Measurements from ENCODE around the gene TTLL8. TPM values are rescaled to one million over a fixed set of nuclear protein-coding genes. Genes with fewer than 3 reads are reported as not detected.

Gene TTLL8
- total RNA-seq, 1 experiment from 2014 or later: not detected

- H3K4me3 Mint-ChIP-seq: no peak overlapping the region
- H3K9me3 Mint-ChIP-seq: peaks cover 8% of the 10 kb centered on the region; the same call in 1 of the 2 replicates
- H3K27me3 Mint-ChIP-seq (ENCODE audit: low read depth): no peaks in the 10 kb centered on the region
- H3K27ac Mint-ChIP-seq: no peak overlapping the region
- no peaks in the 10 kb centered on the region for H3K4me1 Mint-ChIP-seq
- no peaks in the 10 kb centered on the region for H3K36me3 Mint-ChIP-seq
- ATAC-seq: no peak
- POLR2A ChIA-PET: no interaction called here
- CTCF ChIA-PET: no interaction called here
- TF ChIP-seq ZNF423 (CRISPR knock-in tag; IDR thresholded peaks at IDR 0.05) (no peak), CREB1 (CRISPR knock-in tag; IDR thresholded peaks at IDR 0.05) (no peak), KAT7 (CRISPR knock-in tag; IDR thresholded peaks at IDR 0.05; ENCODE audit: borderline replicate concordance) (no peak), RORB (CRISPR knock-in tag; IDR thresholded peaks at IDR 0.05) (no peak), OVOL2 (CRISPR knock-in tag; IDR thresholded peaks at IDR 0.05; ENCODE audit: borderline replicate concordance) (no peak), E2F4 (CRISPR knock-in tag; IDR thresholded peaks at IDR 0.05; ENCODE audit: borderline replicate concordance, low read depth) (no peak), STAT6 (CRISPR knock-in tag; conservative IDR thresholded peaks at IDR 0.05; ENCODE audit: low read depth) (no peak)
- no peak for DNase-seq (ENCODE audit: low spot score)
Observed at GRCh38 chr22:50048061-50048765, 9.9 kb downstream of the TTLL8 start.

- TF ChIP-seq ESRRA (CRISPR knock-in tag; IDR thresholded peaks at IDR 0.05; ENCODE audit: borderline replicate concordance) (no peak), NFYB (CRISPR knock-in tag; conservative IDR thresholded peaks at IDR 0.05; ENCODE audit: low read depth) (no peak), ERG (CRISPR knock-in tag; IDR thresholded peaks at IDR 0.05) (no peak), ATF1 (CRISPR knock-in tag; IDR thresholded peaks at IDR 0.05) (no peak), ZNF219 (CRISPR knock-in tag; IDR thresholded peaks at IDR 0.05; ENCODE audit: borderline replicate concordance) (no peak), SP1 (CRISPR knock-in tag; conservative IDR thresholded peaks at IDR 0.05) (no peak), CREB1 (CRISPR knock-in tag; IDR thresholded peaks at IDR 0.05) (no peak), HMGA2 (CRISPR knock-in tag; IDR thresholded peaks at IDR 0.05) (no peak), CREM (CRISPR knock-in tag; IDR thresholded peaks at IDR 0.05) (no peak), ZNF317 (CRISPR knock-in tag; IDR thresholded peaks at IDR 0.05; ENCODE audit: borderline replicate concordance, low read depth) (no peak), MXD4 (CRISPR knock-in tag; IDR thresholded peaks at IDR 0.05; ENCODE audit: borderline replicate concordance) (no peak), EMX1 (CRISPR knock-in tag; IDR thresholded peaks at IDR 0.05) (no peak), FOXK1 (CRISPR knock-in tag; IDR thresholded peaks at IDR 0.05) (no peak), USF1 (CRISPR knock-in tag; IDR thresholded peaks at IDR 0.05) (no peak), FOXP1 (CRISPR knock-in tag; IDR thresholded peaks at IDR 0.05; ENCODE audit: borderline replicate concordance) (no peak), CBFB (CRISPR knock-in tag; IDR thresholded peaks at IDR 0.05; ENCODE audit: low read depth) (no peak), ZNF425 (CRISPR knock-in tag; conservative IDR thresholded peaks at IDR 0.05) (no peak), ZNF138 (CRISPR knock-in tag; conservative IDR thresholded peaks at IDR 0.05) (no peak), ZMAT4 (CRISPR knock-in tag; IDR thresholded peaks at IDR 0.05) (no peak), JAZF1 (CRISPR knock-in tag; IDR thresholded peaks at IDR 0.05) (no peak)
- Mint-ChIP-seq H3K36me3 (no peaks in the 10 kb centered on the region), H3K4me3 (no peak overlapping the region), H3K4me1 (no peaks in the 10 kb centered on the region), H3K27ac (no peak overlapping the region), H3K9me3 (peaks cover 3% of the 10 kb centered on the region; the same call in 1 of the 2 replicates), H3K27me3 (ENCODE audit: low read depth) (no peaks in the 10 kb centered on the region)
- ATAC-seq: no peak
- ChIA-PET CTCF (interaction anchor here (0.5 to 1.2 kb wide), 2 partner anchors 17 to 45 kb away, joined by 3 to 4 read pairs; no protein-coding TSS in a partner anchor), POLR2A (no interaction called here)
- DNase-seq (ENCODE audit: low spot score): no peak
Observed at GRCh38 chr22:50047346-50047745, 10.8 kb downstream of the TTLL8 start.

Measured in WTC11 (cell line).